Stimulated activated CD4-positive, alpha-beta T cell treated with anti-CD3 and anti-CD28 coated beads, Interleukin-2, amount 100 ng/mL, for 4 hours (primary cell): ENCODE measurements around the gene ARHGAP1.

ENCODE experiments used
- DNase-seq: peaks from one replicate; pipeline ENCODE4 v3.0.0-alpha.2; 2020; ENCODE audit warnings: low read depth

Gene ARHGAP1

GRCh38 chr11:46694072-46694471, 6.3 kb downstream of the ARHGAP1 start:
- no peak for DNase-seq

GRCh38 chr11:46693597-46694012, 6.8 kb downstream of the ARHGAP1 start:
- DNase-seq: no peak

GRCh38 chr11:46692450-46692849, 8.0 kb downstream of the ARHGAP1 start:
- DNase-seq: no peak

DNA sequence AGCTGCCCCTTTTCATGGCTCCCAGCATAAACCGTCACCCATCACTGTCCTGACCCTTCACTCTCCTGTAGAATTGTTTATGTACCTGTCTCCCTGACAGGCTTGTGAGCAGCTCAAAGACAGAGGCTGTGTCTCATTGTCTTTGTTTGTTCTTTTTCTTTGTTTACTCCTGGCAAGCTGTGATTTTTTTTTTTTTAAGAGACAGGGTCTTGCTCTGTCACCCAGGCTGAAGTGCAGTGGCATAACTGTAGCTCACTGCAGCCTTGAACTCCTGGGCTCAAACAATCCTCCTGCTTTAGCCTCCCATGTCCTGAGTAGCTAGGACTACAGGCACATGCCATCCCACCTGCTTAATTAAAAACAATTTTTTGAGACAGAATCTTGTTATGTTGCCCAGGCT, 9.7 kb downstream of the ARHGAP1 start:
- DNase-seq: no peak

DNA sequence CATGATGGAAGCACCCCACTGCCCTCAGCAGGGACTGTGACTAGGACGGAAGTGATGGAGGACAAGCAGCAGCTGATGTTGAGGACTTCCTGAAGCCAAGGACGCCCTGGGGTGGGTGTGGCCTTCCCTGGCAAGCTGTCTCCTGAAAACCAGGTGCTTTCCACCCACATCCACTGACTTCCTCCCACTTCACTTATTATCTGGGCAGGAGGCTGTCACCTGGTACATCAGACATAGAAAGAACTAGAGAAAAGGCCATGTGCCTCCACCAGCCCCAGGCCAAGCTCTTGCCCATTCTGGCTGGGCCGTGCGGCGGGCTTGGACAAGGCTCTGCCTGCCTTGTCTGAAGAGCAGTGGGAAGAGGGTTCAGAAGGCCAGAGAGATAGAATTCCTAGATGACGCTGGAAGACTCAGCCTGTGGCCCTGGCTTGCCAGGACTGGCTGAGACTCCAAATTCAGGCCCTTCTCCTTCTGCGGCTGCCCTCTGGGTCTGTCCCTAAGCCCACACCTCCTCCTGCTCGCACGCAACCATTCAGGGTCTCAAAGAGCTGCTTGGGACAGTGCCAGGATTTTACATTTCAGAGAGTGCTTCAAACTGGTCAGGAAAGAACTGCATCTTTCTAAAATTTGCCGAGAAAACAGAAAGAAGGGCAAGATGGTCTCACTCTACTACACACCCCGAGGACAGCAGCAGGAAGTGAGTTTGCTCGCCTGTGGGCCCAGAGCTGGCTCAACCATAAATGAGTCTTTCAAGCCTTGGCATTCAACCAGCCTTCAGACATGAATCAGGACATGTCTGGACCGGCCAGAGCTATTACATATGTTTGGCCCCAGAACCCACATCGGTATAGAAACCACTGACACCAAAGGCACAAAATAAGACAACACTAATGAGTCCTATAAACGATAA, 13.3 kb downstream of the ARHGAP1 start:
- no peak for DNase-seq

DNA sequence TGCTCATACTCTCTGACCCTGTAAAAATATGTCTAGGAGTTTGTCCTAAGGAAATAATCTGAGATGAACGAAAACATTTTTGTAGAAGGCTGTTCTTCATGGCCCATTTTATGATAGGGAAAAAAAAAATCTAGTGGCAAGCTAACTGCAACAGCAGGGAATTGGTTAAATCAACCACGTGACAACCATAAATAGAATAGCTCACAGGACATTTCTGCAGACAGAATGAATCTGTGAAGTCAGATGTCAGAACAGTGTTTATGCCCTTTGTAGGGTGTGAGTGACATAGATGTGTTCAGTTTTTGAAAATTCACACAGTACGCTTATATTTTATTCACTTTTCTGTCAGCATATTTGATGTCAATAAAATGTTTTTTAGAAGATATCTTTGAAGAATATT, 16.1 kb downstream of the ARHGAP1 start:
- DNase-seq: no peak

DNA sequence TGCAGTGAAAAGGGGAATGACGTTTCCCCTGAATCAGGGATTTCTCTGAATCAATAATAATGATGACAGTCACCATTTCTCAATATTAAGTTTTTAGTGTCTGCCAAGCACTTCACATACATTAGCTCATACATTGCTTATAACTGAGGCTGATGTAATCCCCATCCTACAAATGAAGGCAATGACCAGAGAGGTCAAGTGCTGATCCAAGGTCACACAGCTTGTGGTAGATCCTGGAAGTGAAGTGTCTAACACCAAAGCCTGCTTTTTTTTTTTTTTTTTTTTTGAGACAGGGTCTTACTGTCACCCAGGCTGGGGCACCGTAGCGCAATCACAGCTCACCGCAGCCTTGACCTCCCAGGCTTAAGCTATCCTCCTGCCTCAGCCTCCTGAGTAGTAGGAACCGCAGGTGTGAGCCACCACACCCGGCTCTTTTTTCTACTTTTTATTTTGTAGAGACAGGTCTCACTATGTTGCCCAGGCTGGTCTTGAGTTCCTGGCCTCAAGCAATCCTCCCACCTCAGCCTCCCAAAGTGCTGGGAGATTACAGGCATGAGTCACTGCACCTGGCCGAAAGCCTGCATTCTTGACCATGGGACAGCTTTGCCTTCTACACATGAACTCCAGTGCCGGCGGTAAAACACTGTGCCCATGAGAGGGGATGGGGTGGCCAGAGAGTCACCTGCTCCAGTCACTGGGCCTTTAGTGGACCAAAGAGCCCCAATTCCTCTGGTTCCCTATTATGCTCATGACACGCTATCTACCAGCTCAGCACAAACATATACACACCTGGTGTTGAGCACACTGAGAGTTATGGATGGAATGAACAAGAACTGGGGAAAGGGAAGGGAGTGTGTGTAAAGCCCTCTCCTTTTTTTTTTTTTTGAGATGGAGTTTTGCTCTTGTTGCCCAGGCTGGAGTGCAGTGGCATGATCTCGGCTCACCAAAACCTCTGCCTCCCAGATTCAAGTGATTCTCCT, 17.4 kb downstream of the ARHGAP1 start:
- no peak for DNase-seq

DNA sequence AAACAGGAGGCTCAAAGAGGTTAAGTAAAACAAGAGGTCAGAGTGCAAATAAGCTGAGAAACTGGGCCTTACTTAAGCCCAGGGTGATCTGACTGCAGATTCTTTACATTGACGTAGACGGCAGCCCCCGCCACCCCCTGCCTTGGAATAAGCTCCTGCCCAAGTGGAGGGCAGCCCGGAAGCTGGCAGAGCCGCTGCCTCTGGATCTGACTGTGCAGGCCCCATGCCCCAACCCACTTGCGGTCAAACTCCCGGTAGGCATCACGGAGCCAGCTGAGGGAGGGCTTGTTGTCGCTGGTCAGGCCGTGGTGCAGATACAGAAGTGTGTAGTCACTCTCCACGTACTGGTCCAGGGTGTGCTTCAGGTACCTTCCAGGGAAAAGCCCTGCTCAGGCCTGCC, 18.6 kb downstream of the ARHGAP1 start:
- DNase-seq: no peak

DNA sequence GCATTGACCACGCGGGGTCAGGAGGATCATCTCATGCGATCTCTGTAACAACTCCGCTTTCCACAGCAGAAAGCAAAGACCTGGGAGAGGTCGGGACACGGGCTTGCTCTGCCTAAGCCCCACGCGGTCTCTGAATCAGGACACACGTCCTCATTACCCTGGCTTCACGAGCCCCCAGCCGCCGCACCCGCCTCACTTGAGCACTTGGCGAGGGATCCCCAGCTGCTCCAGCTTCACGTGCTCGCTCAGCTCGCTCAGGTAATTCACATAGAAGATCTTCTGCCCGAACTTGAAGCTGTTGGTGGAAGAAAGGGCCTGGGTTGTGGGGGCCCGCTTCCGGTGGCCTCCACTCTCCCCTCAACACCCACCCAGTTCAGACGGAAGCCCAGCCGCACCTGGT, 19.6 kb downstream of the ARHGAP1 start:
- DNase-seq: no peak

DNA sequence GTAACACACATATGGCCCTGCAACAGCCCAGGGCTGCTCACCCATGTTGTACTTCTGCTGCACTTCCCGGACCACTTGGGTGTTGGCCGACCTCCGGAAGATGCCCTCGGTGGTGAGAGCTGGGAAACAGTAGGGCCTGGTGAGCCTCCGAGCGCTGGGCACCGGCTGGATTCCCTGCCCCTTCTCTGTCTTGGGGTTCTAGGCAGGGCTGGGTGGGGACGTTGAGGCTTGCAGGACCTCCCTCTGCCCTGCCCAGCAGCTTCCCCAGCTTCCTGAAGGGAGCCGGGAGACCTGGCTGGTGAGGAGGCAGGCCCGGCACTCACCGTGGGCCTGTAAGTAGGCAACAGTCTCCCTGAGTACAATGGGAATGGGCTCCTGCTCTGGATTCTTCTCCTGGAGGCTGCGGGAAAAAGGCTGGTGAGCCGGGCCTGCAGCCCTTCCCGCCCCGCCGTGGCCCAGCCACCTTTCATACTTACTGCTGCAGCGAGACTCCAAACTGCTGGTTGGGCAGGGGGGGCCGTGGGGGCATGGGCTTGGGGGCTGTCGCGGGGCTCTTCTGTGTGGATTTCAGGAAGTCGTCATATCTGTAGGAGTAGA, 20.2 kb downstream of the ARHGAP1 start:
- DNase-seq: no peak

- no peak for DNase-seq
These were observed 20.9 kb downstream of the ARHGAP1 start for GRCh38 chr11:46679241-46680163.

DNA sequence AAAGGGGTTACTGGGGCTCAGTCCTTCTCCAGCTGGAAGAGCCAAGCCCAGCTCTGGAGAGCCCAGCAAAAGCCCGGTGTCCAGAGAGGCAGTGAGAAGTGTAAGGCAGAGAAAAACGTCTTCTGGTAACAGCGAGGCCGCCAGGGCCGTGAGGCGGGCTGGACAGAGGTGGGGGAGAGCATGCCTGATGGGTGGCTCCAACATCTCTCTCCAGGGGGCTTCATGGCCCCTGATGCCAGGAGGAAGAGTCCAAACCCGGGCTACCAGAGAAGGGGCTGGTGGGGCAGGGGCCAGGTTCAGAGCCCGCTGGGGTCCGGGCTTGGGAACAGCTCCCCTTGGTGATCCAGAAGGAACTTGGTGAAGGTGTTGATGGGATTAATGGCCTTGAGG, 21.7 kb downstream of the ARHGAP1 start:
- no peak for DNase-seq

DNA sequence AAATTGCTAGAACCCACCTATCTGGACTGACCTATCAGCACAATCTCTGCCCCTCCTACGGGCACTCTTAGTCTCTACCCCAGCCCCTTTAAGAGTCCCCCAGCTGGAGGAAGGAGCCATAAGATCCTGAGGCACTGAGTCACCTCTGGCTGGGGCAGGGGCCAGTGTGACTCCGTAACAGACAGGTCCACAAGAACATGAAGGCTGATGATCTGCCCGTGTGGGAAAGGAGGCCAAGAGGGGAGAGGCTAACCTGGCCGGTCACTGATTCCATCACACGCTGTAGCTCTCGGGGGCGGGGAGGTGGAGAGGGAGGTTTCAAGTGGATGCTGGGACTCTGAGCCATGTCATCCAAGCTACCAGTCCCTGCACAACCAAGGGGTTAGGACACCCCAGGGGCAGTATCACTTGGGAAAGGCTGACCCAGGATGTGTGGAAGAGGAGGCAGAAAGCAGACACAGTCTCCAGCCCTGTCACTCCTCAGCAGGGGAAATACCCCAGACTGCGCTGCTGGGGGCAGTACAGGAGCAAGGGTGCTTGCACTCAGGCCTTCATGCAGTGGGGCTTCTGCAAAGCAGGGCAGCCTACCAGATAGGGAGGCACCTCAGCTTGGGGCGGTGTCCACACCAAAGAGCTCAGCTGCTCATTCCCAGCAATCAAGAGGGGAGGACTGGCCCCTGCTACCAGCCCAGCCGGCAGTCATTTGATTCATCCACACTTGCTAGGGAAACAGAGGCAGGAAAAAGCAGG, 22.3 kb downstream of the ARHGAP1 start:
- no peak for DNase-seq

GRCh38 chr11:46677169-46677568, 23.2 kb downstream of the ARHGAP1 start:
- no peak for DNase-seq

DNA sequence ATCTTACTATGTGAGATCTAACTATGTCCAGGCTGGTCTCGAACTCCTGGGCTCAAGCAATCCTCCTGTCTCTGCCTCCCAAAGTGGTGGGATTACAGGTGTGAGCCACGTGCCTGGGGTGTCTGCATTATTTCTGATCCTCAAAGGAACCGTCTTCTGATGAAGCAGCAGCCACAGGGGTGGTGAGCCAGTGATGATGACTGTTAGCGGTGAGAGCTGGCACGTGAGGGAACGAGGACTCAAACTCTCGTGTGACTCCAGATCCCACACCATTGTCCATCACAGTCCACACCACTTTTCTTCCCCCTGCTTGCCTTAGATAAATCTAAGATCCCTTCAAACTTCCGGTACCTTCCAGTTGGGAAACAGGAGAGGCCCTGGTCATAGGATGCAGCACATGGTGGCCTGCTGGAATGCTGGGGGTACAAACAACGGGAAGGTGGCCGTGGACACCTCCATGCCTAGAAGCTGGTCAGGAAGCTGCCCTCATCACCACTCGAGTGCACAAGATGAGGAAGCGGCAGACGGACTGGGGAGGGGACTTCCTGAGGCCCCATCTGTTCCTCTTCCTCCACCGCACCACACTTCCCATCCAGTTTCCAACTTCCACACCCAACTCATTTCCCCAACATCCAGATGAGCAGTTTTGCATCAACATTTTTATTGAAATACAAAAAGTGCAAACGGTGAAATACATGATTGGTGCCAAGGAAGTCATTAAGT, 23.8 kb downstream of the ARHGAP1 start:
- no peak for DNase-seq

- no peak for DNase-seq
These were observed 24.5 kb downstream of the ARHGAP1 start for GRCh38 chr11:46675949-46676348.

GRCh38 chr11:46675288-46675851, 25.0 kb downstream of the ARHGAP1 start:
- DNase-seq: no peak

- no peak for DNase-seq
These were observed 25.7 kb downstream of the ARHGAP1 start for GRCh38 chr11:46674463-46675287.
